NT2/D1 (cell line): Measurements from ENCODE around the gene RBPMS2.

Source experiments
- SUZ12 ChIP-seq: IDR thresholded peaks from 2 replicates; pipeline ENCODE4 v1.6.1; 2011; ENCODE audit not compliant: insufficient read length, insufficient read depth; ENCODE audit errors: extremely low read depth
- YY1 ChIP-seq: IDR thresholded peaks from 2 replicates; pipeline ENCODE4 v1.6.1; 2011; ENCODE audit not compliant: insufficient read length, insufficient read depth
- ZNF274 ChIP-seq: IDR thresholded peaks from 2 replicates; pipeline ENCODE4 v1.6.1; 2011; ENCODE audit warnings: mild to moderate bottlenecking, low read depth, low read length

DNA sequence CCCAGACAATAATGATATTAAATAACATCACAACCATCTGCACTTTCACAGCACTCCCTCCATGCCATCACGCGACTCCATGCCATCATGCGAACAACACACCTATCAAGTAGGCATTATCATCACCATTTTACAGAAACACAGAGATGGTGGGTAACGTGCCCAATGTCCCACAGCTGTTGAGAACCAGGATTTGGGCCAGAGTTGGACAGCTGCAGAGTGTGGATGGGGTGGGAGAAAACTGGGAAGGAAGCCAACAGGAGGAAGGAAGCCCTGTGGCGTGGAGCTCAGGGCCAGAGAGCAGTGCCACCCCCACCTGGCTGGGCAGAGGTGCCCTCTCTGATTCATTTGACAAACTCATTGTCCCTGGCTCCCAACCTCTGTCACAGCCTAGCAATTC, 29.0 kb downstream of the RBPMS2 start:
- no peak for TF ChIP-seq YY1
- TF ChIP-seq ZNF274, result no peak
- no peak for TF ChIP-seq SUZ12
